ENCODE results near the gene AGAP3.

DNA sequence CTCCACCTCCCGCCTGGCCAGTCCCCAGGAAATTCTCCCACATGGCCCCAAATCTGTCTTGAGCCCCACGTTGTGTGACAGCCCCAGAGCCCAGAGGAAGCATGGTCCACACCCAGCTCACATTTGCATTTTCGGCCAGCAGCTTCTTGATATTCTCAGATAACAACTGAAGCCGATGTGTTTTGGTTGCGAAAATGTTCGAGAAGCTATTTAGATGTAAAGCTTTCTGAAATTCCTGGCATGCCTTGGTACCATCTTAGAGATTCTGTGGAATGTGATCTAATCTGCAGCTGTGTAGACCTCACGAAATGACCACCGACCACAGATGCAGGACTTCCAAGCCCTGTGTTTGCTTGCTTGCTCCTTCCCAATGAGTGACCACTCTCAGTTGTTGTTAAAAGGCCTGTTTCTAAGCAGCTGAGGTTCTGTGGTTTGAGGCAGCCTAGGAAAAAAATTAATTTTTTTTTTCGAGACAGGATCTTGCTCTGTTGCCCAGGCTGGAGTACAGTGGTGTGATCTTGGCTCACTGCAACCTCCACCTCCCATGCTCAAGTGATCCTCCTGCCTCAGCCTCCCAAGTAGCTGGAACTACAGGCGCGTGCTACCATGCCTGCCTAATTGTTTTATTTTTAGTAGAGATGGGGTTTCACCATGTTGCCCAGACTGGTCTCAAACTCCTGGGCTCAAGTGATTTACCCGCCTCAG is 18.1 kb upstream of the AGAP3 start:
- TF ChIP-seq JUND (IDR thresholded peaks at IDR 0.05) (no peak), POLR2A (IDR thresholded peaks at IDR 0.05; ENCODE audit: borderline replicate concordance, extremely low read depth, insufficient read depth, insufficient read length) (no peak), ELF1 (IDR thresholded peaks at IDR 0.05; ENCODE audit: borderline replicate concordance, low read depth) (no peak), EZH2 (IDR thresholded peaks at IDR 0.05) (no peak), YY1 (IDR thresholded peaks at IDR 0.05; ENCODE audit: extremely low read depth, insufficient replicate concordance, low read depth, low read length) (no peak), EZH2phosphoT487 (IDR thresholded peaks at IDR 0.05; ENCODE audit: borderline replicate concordance) (no peak), ZNF274 (IDR thresholded peaks at IDR 0.05; ENCODE audit: low read depth, low read length) (no peak)
- TF ChIP-seq, protein P1, sequence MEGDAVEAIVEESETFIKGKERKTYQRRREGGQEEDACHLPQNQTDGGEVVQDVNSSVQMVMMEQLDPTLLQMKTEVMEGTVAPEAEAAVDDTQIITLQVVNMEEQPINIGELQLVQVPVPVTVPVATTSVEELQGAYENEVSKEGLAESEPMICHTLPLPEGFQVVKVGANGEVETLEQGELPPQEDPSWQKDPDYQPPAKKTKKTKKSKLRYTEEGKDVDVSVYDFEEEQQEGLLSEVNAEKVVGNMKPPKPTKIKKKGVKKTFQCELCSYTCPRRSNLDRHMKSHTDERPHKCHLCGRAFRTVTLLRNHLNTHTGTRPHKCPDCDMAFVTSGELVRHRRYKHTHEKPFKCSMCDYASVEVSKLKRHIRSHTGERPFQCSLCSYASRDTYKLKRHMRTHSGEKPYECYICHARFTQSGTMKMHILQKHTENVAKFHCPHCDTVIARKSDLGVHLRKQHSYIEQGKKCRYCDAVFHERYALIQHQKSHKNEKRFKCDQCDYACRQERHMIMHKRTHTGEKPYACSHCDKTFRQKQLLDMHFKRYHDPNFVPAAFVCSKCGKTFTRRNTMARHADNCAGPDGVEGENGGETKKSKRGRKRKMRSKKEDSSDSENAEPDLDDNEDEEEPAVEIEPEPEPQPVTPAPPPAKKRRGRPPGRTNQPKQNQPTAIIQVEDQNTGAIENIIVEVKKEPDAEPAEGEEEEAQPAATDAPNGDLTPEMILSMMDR (IDR thresholded peaks at IDR 0.05 in 2 of 3, conservative IDR thresholded peaks at IDR 0.05 in 1 of 3; ENCODE audit: borderline replicate concordance in 1 of 3, insufficient read depth in 1 of 3, low read depth in 2 of 3, low read length in 2 of 3) = no peak
- TF ChIP-seq, protein P2, sequence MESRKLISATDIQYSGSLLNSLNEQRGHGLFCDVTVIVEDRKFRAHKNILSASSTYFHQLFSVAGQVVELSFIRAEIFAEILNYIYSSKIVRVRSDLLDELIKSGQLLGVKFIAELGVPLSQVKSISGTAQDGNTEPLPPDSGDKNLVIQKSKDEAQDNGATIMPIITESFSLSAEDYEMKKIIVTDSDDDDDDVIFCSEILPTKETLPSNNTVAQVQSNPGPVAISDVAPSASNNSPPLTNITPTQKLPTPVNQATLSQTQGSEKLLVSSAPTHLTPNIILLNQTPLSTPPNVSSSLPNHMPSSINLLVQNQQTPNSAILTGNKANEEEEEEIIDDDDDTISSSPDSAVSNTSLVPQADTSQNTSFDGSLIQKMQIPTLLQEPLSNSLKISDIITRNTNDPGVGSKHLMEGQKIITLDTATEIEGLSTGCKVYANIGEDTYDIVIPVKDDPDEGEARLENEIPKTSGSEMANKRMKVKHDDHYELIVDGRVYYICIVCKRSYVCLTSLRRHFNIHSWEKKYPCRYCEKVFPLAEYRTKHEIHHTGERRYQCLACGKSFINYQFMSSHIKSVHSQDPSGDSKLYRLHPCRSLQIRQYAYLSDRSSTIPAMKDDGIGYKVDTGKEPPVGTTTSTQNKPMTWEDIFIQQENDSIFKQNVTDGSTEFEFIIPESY (IDR thresholded peaks at IDR 0.05; ENCODE audit: extremely low read depth, insufficient replicate concordance, low read length) = no peak
- TF ChIP-seq, protein P3, sequence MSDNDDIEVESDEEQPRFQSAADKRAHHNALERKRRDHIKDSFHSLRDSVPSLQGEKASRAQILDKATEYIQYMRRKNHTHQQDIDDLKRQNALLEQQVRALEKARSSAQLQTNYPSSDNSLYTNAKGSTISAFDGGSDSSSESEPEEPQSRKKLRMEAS (IDR thresholded peaks at IDR 0.05) = no peak
